ENCODE results near the gene AP3D1. TPM values are rescaled to one million over a fixed set of nuclear protein-coding genes. Genes with fewer than 3 reads are reported as not detected.

AP3D1 gene
- total and polyA plus RNA-seq, 4 donors = 21.7 to 79.8 (median 59.6) TPM

DNA sequence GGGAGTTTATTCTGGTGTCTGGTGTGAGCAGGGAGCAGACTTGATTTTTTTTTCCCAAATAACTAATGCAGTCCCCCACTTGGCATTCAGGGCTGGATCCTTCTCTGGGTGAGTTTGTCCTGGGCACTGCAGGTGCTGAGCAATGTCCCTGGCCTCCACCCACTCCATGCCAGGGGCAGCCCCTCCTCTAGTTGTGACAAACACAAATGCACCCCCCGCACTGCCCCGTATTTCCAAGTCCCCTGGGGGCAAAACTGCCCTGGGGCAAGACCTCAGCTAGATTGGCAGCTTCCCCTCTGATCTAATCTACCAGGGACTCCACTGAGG is 61.7 kb downstream of the AP3D1 start:
- Histone ChIP-seq H3K27me3 (ENCODE audit: control insufficient read depth in 4 of 4, insufficient read depth in 4 of 4, low read length in 3 of 4) (no peaks in the 10 kb centered on the region), H3K27ac (ENCODE audit: low read depth in 1 of 2, low read length in 2 of 2) (peak overlapping the region in 1 of 2 donors; percentile 61), H3K9ac (ENCODE audit: low read depth in 1 of 2, low read length in 2 of 2) (no peak overlapping the region), H3K9me3 (ENCODE audit: control insufficient read depth in 4 of 4, low read length in 3 of 4) (no peaks in the 10 kb centered on the region), H3K4me1 (ENCODE audit: control insufficient read depth in 4 of 4, insufficient read depth in 4 of 4, low read length in 3 of 4) (peaks cover 0 to 27% (median 9%) of the 10 kb centered on the region in 4 donors), H3K36me3 (ENCODE audit: control insufficient read depth in 4 of 4, insufficient read depth in 3 of 4, low read depth in 1 of 4, low read length in 3 of 4) (no peaks in the 10 kb centered on the region), H3K4me3 (ENCODE audit: low read depth in 1 of 3, low read length in 3 of 3) (no peak overlapping the region)
- no peak for DNase-seq (ENCODE audit: low spot score)
- 92% methylated on average over 2 of the region's 2 CpGs for WGBS
- no peak for TF ChIP-seq RAD21 (IDR thresholded peaks at IDR 0.05)
- TF ChIP-seq YY1 (IDR thresholded peaks at IDR 0.05) = no peak
- no peak for TF ChIP-seq TAF1 (conservative IDR thresholded peaks at IDR 0.05)
- TF ChIP-seq RXRA (IDR thresholded peaks at IDR 0.05) = no peak

DNA sequence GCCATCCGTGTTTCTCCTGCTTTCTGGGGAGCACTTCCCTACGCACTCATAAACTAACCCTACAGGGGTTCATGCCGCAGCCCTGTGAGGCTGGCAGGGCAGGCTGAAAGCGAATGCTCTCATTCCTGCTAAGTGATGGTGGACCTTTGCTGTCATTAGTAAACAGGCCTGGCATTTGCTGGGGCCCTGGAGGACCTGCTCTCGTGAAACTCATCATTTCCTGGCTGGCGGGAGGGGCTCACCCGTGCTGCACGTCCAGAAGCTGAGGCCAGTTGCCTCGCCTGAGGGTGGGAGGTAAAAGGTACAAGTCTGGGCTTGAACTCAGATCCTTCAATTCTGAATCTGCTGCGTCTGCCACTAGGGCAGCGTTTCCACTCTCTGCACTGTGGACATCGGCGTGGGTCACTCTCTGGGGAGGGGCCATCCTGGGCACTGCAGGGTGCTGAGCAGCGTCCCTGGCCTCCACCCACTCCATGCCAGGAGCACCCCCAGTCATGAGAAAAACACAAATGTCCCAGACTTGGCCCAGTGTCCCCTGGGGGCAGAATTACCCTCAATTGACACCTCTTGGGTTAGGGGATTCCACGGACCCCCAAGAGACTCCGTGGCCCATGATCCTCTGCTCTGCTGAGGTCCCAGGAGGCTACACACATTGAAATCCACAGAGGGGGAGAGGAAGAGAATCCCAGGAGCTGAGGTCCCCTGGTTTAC is 62.2 kb downstream of the AP3D1 start:
- Histone ChIP-seq H3K27me3 (ENCODE audit: control insufficient read depth in 4 of 4, insufficient read depth in 4 of 4, low read length in 3 of 4) (no peaks in the 10 kb centered on the region), H3K4me3 (ENCODE audit: low read depth in 1 of 3, low read length in 3 of 3) (no peak overlapping the region), H3K27ac (ENCODE audit: low read depth in 1 of 2, low read length in 2 of 2) (peak overlapping the region in 1 of 2 donors; percentile 12), H3K4me1 (ENCODE audit: control insufficient read depth in 4 of 4, insufficient read depth in 4 of 4, low read length in 3 of 4) (peaks cover 0 to 22% (median 8%) of the 10 kb centered on the region in 4 donors), H3K36me3 (ENCODE audit: control insufficient read depth in 4 of 4, insufficient read depth in 3 of 4, low read depth in 1 of 4, low read length in 3 of 4) (no peaks in the 10 kb centered on the region), H3K9ac (ENCODE audit: low read depth in 1 of 2, low read length in 2 of 2) (no peak overlapping the region), H3K9me3 (ENCODE audit: control insufficient read depth in 4 of 4, low read length in 3 of 4) (no peaks in the 10 kb centered on the region)
- 81% methylated on average over 16 of the region's 16 CpGs for whole genome bisulfite sequencing
- DNase-seq (ENCODE audit: low spot score) = no peak
- TF ChIP-seq, protein P1, sequence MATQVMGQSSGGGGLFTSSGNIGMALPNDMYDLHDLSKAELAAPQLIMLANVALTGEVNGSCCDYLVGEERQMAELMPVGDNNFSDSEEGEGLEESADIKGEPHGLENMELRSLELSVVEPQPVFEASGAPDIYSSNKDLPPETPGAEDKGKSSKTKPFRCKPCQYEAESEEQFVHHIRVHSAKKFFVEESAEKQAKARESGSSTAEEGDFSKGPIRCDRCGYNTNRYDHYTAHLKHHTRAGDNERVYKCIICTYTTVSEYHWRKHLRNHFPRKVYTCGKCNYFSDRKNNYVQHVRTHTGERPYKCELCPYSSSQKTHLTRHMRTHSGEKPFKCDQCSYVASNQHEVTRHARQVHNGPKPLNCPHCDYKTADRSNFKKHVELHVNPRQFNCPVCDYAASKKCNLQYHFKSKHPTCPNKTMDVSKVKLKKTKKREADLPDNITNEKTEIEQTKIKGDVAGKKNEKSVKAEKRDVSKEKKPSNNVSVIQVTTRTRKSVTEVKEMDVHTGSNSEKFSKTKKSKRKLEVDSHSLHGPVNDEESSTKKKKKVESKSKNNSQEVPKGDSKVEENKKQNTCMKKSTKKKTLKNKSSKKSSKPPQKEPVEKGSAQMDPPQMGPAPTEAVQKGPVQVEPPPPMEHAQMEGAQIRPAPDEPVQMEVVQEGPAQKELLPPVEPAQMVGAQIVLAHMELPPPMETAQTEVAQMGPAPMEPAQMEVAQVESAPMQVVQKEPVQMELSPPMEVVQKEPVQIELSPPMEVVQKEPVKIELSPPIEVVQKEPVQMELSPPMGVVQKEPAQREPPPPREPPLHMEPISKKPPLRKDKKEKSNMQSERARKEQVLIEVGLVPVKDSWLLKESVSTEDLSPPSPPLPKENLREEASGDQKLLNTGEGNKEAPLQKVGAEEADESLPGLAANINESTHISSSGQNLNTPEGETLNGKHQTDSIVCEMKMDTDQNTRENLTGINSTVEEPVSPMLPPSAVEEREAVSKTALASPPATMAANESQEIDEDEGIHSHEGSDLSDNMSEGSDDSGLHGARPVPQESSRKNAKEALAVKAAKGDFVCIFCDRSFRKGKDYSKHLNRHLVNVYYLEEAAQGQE (IDR thresholded peaks at IDR 0.05) = no peak
- TF ChIP-seq NR2F2 (IDR thresholded peaks at IDR 0.05) (no peak), RXRA (IDR thresholded peaks at IDR 0.05) (no peak), HNF4A (conservative IDR thresholded peaks at IDR 0.05) (no peak), HNF4G (IDR thresholded peaks at IDR 0.05) (no peak), YY1 (IDR thresholded peaks at IDR 0.05) (no peak), JUND (IDR thresholded peaks at IDR 0.05) (no peak), SP1 (IDR thresholded peaks at IDR 0.05) (no peak), RAD21 (IDR thresholded peaks at IDR 0.05) (no peak), TAF1 (conservative IDR thresholded peaks at IDR 0.05) (no peak), FOXA1 (IDR thresholded peaks at IDR 0.05) (no peak), FOXA2 (IDR thresholded peaks at IDR 0.05) (no peak), EGR1 (IDR thresholded peaks at IDR 0.05; ENCODE audit: low read depth in 2 of 2) (no peak)
- TF ChIP-seq, protein P2, sequence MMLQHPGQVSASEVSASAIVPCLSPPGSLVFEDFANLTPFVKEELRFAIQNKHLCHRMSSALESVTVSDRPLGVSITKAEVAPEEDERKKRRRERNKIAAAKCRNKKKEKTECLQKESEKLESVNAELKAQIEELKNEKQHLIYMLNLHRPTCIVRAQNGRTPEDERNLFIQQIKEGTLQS (IDR thresholded peaks at IDR 0.05) = no peak
- TF ChIP-seq, protein P3, sequence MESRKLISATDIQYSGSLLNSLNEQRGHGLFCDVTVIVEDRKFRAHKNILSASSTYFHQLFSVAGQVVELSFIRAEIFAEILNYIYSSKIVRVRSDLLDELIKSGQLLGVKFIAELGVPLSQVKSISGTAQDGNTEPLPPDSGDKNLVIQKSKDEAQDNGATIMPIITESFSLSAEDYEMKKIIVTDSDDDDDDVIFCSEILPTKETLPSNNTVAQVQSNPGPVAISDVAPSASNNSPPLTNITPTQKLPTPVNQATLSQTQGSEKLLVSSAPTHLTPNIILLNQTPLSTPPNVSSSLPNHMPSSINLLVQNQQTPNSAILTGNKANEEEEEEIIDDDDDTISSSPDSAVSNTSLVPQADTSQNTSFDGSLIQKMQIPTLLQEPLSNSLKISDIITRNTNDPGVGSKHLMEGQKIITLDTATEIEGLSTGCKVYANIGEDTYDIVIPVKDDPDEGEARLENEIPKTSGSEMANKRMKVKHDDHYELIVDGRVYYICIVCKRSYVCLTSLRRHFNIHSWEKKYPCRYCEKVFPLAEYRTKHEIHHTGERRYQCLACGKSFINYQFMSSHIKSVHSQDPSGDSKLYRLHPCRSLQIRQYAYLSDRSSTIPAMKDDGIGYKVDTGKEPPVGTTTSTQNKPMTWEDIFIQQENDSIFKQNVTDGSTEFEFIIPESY (IDR thresholded peaks at IDR 0.05) = no peak
- TF ChIP-seq, protein P4, sequence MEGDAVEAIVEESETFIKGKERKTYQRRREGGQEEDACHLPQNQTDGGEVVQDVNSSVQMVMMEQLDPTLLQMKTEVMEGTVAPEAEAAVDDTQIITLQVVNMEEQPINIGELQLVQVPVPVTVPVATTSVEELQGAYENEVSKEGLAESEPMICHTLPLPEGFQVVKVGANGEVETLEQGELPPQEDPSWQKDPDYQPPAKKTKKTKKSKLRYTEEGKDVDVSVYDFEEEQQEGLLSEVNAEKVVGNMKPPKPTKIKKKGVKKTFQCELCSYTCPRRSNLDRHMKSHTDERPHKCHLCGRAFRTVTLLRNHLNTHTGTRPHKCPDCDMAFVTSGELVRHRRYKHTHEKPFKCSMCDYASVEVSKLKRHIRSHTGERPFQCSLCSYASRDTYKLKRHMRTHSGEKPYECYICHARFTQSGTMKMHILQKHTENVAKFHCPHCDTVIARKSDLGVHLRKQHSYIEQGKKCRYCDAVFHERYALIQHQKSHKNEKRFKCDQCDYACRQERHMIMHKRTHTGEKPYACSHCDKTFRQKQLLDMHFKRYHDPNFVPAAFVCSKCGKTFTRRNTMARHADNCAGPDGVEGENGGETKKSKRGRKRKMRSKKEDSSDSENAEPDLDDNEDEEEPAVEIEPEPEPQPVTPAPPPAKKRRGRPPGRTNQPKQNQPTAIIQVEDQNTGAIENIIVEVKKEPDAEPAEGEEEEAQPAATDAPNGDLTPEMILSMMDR (IDR thresholded peaks at IDR 0.05; ENCODE audit: low read depth, low read length, missing input control) = no peak
- TF ChIP-seq, protein P5, sequence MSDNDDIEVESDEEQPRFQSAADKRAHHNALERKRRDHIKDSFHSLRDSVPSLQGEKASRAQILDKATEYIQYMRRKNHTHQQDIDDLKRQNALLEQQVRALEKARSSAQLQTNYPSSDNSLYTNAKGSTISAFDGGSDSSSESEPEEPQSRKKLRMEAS (IDR thresholded peaks at IDR 0.05) = no peak
